GM12878 (cell line): ENCODE data around the gene ANLN. TPM values are rescaled to one million over a fixed set of nuclear protein-coding genes. Genes with fewer than 3 reads are reported as not detected.
"Not testable (repeated sequence)": the region's sequence is repeated elsewhere in the genome, so short reads cannot be mapped to it uniquely, and the experiment has no call there.

Source experiments
- ATAC-seq: fragments of 200-7000 bp; cut with Tn5 transposase; 3 replicates; pipeline ENCODE4 v1.9.1; 2020; ENCODE audit warnings: mild to moderate bottlenecking, moderate library complexity
- BruUV-seq: library from RNA; stranded (reverse); fragments of 400-500 nt; replicated peaks from 2 replicates; lab custom pipeline; 2021; lab: Mats Ljungman, UMichigan
- CTCF ChIA-PET: fragments of 300-600 bp; sonication (Branson Sonifier 250); formaldehyde crosslinking; extraction: SDS; loops from one replicate; lab custom pipeline; 2021; ENCODE audit warnings: inconsistent platforms; lab: Yijun Ruan, JAX
- POLR2A ChIA-PET: fragments of 350-600 bp; formaldehyde crosslinking; extraction: SDS; loops from one replicate; lab custom pipeline; 2021; ENCODE audit warnings: inconsistent platforms; lab: Charles Lee
- RAD21 ChIA-PET: fragments of 300-600 bp; sonication (Branson Sonifier 250); formaldehyde crosslinking; loops from one replicate; lab custom pipeline; 2023; ENCODE audit warnings: antibody characterized with exemption; ENCODE audit not compliant: unreplicated experiment; lab: Charles Lee
- SMC1A ChIA-PET: fragments of 300-600 bp; sonication (Branson Sonifier 250); formaldehyde crosslinking; loops from one replicate; lab custom pipeline; 2023; ENCODE audit not compliant: unreplicated experiment, uncharacterized antibody; lab: Charles Lee
- DNase-seq: peaks from one replicate; pipeline ENCODE4 v3.0.0-alpha.2; 2011; ENCODE audit warnings: low read depth, low spot score
- FAIRE-seq: peaks from 3 replicates; lab custom pipeline; 2011; peaks lifted over from hg19 to GRCh38; lab: Jason Lieb, UNC
- H2AFZ ChIP-seq: 2 replicates; pipeline ENCODE4 v1.6.0; 2011; ENCODE audit warnings: low read depth, low read length, control low read depth; ENCODE audit not compliant: control insufficient read depth
- H3K27ac ChIP-seq: 2 replicates; pipeline ENCODE4 v1.5.1; 2011; ENCODE audit warnings: control low read depth; ENCODE audit not compliant: control insufficient read depth, insufficient read depth
- H3K27me3 ChIP-seq, 2 experiments: replicated peaks in 1 of 2; 2 replicates each; pipeline versions ENCODE4 v1.6.0 to v1.6.1; 2011; ENCODE audit warnings: low read length in 1 of 2; ENCODE audit not compliant: control insufficient read depth in 2 of 2, insufficient read depth in 2 of 2
- H3K36me3 ChIP-seq, 2 experiments: 2 replicates each; pipeline ENCODE4 v1.5.1; 2011; ENCODE audit warnings: low read length in 1 of 2; ENCODE audit not compliant: control insufficient read depth in 2 of 2, insufficient read depth in 2 of 2
- H3K4me1 ChIP-seq: 2 replicates; pipeline ENCODE4 v1.6.1; 2011; ENCODE audit warnings: mild to moderate bottlenecking, low read length, moderate library complexity, mixed read lengths; ENCODE audit not compliant: control insufficient read depth, insufficient read depth
- H3K4me2 ChIP-seq: 2 replicates; pipeline ENCODE4 v1.6.0; 2011; ENCODE audit warnings: control low read depth; ENCODE audit not compliant: control insufficient read depth, insufficient read depth
- H3K4me3 ChIP-seq: fragments of 200-600 bp; sonication (generic); 2 replicates; pipeline ENCODE4 v1.5.1; 2016
- H3K79me2 ChIP-seq: 2 replicates; pipeline ENCODE4 v1.6.0; 2011; ENCODE audit warnings: low read length; ENCODE audit not compliant: control insufficient read depth, insufficient read depth
- H3K9ac ChIP-seq: 2 replicates; pipeline ENCODE4 v1.8.0; 2011; ENCODE audit warnings: low read length, control low read depth, mixed read lengths; ENCODE audit not compliant: control insufficient read depth, insufficient read depth
- H3K9me3 ChIP-seq: replicated peaks from 3 replicates; pipeline ENCODE4 v1.5.1; 2011; ENCODE audit warnings: mild to moderate bottlenecking, low read length; ENCODE audit not compliant: control insufficient read depth, insufficient read depth
- H4K20me1 ChIP-seq: 2 replicates; pipeline ENCODE4 v1.6.0; 2011; ENCODE audit not compliant: control insufficient read depth, insufficient read depth
- CHD2 ChIP-seq: IDR thresholded peaks from 2 replicates; pipeline ENCODE4 v1.6.1; 2011; ENCODE audit warnings: low read depth, low read length, improper control_type of control experiment, borderline replicate concordance
- DPF2 ChIP-seq: fragments of 450-650 bp; IDR thresholded peaks from 2 replicates; pipeline ENCODE4 v1.6.1; 2017; ENCODE audit warnings: mild to moderate bottlenecking
- E2F4 ChIP-seq: IDR thresholded peaks from 2 replicates; pipeline ENCODE4 v1.6.1; 2012; ENCODE audit warnings: low read depth, low read length, improper control_type of control experiment
- MAX ChIP-seq: IDR thresholded peaks from 2 replicates; pipeline ENCODE4 v1.6.1; 2012; ENCODE audit warnings: low read depth, low read length, improper control_type of control experiment
- MEF2A ChIP-seq: IDR thresholded peaks from 2 replicates; pipeline ENCODE4 v1.6.1; 2011; ENCODE audit warnings: low read depth, mild to moderate bottlenecking, low read length, moderate library complexity; ENCODE audit not compliant: insufficient read depth
- PML ChIP-seq: IDR thresholded peaks from 2 replicates; pipeline ENCODE4 v1.6.1; 2012; ENCODE audit warnings: low read length, inconsistent platforms
- SPI1 ChIP-seq: IDR thresholded peaks from 2 replicates; pipeline ENCODE4 v1.6.1; 2011; ENCODE audit warnings: low read depth, mild to moderate bottlenecking, low read length, moderate library complexity, borderline replicate concordance; ENCODE audit not compliant: insufficient read depth
- TAF1 ChIP-seq: IDR thresholded peaks from 2 replicates; pipeline ENCODE4 v1.6.1; 2011; ENCODE audit warnings: mild to moderate bottlenecking, low read depth, low read length, borderline replicate concordance
- ZNF24 ChIP-seq: fragments of 450-650 bp; IDR thresholded peaks from 2 replicates; pipeline ENCODE4 v1.6.1; 2017; ENCODE audit warnings: antibody characterized with exemption, mild to moderate bottlenecking
- ZSCAN29 ChIP-seq: fragments of 450-650 bp; IDR thresholded peaks from 2 replicates; pipeline ENCODE4 v1.6.1; 2017; ENCODE audit warnings: mild to moderate bottlenecking, moderate library complexity
- WGBS: methylation state at CpG from one replicate; pipeline ENCODE4 v1.1.6; 2016; ENCODE audit warnings: low lambda C conversion rate; ENCODE audit not compliant: insufficient replicate concordance, insufficient coverage; ENCODE audit errors: missing lambda C conversion rate; 5-methylcytosine and 5-hydroxymethylcytosine counted together
- in situ Hi-C: fragments of 300-500 bp; cut with MboI; formaldehyde crosslinking; loops from 9 replicates; pipeline ENCODE4 v1.14.3; 2018; ENCODE audit warnings: mixed read lengths
- intact Hi-C: fragments of 100-400 bp; cut with micrococcal nuclease; formaldehyde crosslinking; loops from one replicate; pipeline ENCODE4 v1.14.2; 2022; ENCODE audit not compliant: unreplicated experiment
- polyA plus RNA-seq, 11 experiments: library from polyadenylated mRNA; depleted of rRNA in 4 of 11; unstranded in 6 of 11; stranded (reverse) in 5 of 11; fragments of >200 nt; fragmentation: Nextera tagmentation in 4 of 11; fragmentation: Illumina TruSeq in 1 of 11; extraction: Ambion mirVana in 4 of 11; extraction: Trizol in 1 of 11; gene quantifications; 1 replicate in 1 of 11; 2 replicates in 10 of 11; pipeline versions ENCODE4 v1.2.1 to v1.2.3, GENCODE V29; 2011 to 2016; ENCODE audit warnings: inconsistent platforms in 2 of 11, missing spikeins in 2 of 11, low read depth in 1 of 11
- total RNA-seq, 4 experiments: library from RNA; depleted of rRNA in 3 of 4; stranded (reverse); fragments of >200 nt in 3 of 4; fragmentation: Illumina TruSeq in 1 of 4; extraction: Trizol in 1 of 4; gene quantifications; 2 replicates each; pipeline versions ENCODE4 v1.2.1 to v1.2.3, GENCODE V29; 2013 to 2021

The ANLN gene
- total and polyA plus RNA-seq, 10 of the 15 experiments (the other 5 are each of a cell fraction or from before 2014, with no cell fraction given), result 9.5 to 32.1 (median 24.2) TPM

- ChIA-PET CTCF (no interaction called here), POLR2A (interaction anchor here (0.7 kb wide), 2 partner anchors 35 to 516 kb away, joined by 3 to 7 read pairs; no protein-coding TSS in a partner anchor), RAD21 (no interaction called here), SMC1A (no interaction called here)
- Histone ChIP-seq H3K36me3 (no peaks in the 10 kb centered on the region), H3K9ac (no peak overlapping the region), H3K4me1 (no peaks in the 10 kb centered on the region), H4K20me1 (no peaks in the 10 kb centered on the region), H3K79me2 (no peaks in the 10 kb centered on the region), H3K4me2 (no peak overlapping the region), H3K27me3 (no peaks in the 10 kb centered on the region; a peak in 1 of 4 replicates), H2AFZ (no peak overlapping the region), H3K9me3 (no peaks in the 10 kb centered on the region), H3K4me3 (no peak overlapping the region), H3K27ac (no peak overlapping the region)
- 18% methylated on average over 4 of the region's 4 CpGs for WGBS
- intact Hi-C loops, result no loop called here
- ATAC-seq, result no peak
- FAIRE-seq, result no peak
- TF ChIP-seq SPI1 (no peak), CHD2 (no peak), MEF2A (no peak), ZSCAN29 (no peak), PML (no peak), DPF2 (no peak), ZNF24 (no peak), TAF1 (no peak), E2F4 (no peak), MAX (no peak)
- DNase-seq, result no peak
- BruUV-seq, result no TSS peak
- in situ Hi-C loops, result no loop called here
Observed at GRCh38 chr7:36372156-36372555, 17.5 kb upstream of the ANLN start.

- H3K27me3 ChIP-seq, intact Hi-C loops, H3K9me3 ChIP-seq, H3K9ac ChIP-seq, RAD21 ChIA-PET, H3K4me1 ChIP-seq, FAIRE-seq, in situ Hi-C loops, SMC1A ChIA-PET, H3K27ac ChIP-seq, BruUV-seq, H3K36me3 ChIP-seq, H3K79me2 ChIP-seq, H2AFZ ChIP-seq, H3K4me3 ChIP-seq, DNase-seq, H3K4me2 ChIP-seq, ATAC-seq, H4K20me1 ChIP-seq, POLR2A ChIA-PET: not testable (repeated sequence)
- 24% methylated on average over 7 of the region's 7 CpGs for WGBS
- CTCF ChIA-PET, result interaction anchor here (1.0 to 1.6 kb wide), 2 partner anchors 9 to 11 kb away, joined by 3 to 6 read pairs; no protein-coding TSS in a partner anchor
Observed at GRCh38 chr7:36378555-36378954, 11.1 kb upstream of the ANLN start.
